22Rv1 (cell line): Measurements from ENCODE around the gene ABCC9.

Experiments used
- ZFX ChIP-seq: fragments of 450-650 bp; IDR thresholded peaks from 2 replicates; pipeline ENCODE4 v1.6.1; 2017; ENCODE audit warnings: antibody characterized with exemption, borderline replicate concordance
- TF ChIP-seq, protein P1 (sequence below): fragments of 450-650 bp; IDR thresholded peaks from 2 replicates; pipeline ENCODE4 v1.5.1; 2017; ENCODE audit warnings: mild to moderate bottlenecking

DNA sequence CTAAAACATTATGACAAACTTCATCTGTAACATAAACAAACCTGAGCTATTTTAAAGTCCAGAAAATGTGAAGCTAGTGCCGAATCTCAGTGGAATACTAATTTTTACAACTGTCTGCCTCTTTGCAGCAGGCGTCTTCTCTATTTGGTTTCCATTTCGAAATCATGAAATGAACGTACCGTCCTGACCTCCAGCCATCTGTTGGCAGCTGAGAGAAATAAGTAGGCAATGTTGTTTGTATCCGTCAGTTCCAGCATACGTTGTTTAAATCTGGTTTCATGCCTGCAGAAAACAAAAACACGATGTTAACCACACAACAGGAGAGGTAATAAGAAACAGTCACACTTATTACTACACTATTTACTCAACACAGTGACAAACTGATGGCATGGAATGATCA lies 112.4 kb downstream of the ABCC9 start:
- TF ChIP-seq, protein P1, sequence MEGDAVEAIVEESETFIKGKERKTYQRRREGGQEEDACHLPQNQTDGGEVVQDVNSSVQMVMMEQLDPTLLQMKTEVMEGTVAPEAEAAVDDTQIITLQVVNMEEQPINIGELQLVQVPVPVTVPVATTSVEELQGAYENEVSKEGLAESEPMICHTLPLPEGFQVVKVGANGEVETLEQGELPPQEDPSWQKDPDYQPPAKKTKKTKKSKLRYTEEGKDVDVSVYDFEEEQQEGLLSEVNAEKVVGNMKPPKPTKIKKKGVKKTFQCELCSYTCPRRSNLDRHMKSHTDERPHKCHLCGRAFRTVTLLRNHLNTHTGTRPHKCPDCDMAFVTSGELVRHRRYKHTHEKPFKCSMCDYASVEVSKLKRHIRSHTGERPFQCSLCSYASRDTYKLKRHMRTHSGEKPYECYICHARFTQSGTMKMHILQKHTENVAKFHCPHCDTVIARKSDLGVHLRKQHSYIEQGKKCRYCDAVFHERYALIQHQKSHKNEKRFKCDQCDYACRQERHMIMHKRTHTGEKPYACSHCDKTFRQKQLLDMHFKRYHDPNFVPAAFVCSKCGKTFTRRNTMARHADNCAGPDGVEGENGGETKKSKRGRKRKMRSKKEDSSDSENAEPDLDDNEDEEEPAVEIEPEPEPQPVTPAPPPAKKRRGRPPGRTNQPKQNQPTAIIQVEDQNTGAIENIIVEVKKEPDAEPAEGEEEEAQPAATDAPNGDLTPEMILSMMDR = 0 out of 2 replicates have a peak, but pooled peaks have one; percentile 12
- TF ChIP-seq ZFX = no peak
